ENCODE results near the gene BICDL1.
A peak's percentile ranks its signal among the peaks of the same experiment; 100 is the strongest.

BICDL1 gene

GRCh38 chr12:120086801-120087621 lies 98.0 kb downstream of the BICDL1 start:
- DNase-seq = peak; percentile 100

DNA sequence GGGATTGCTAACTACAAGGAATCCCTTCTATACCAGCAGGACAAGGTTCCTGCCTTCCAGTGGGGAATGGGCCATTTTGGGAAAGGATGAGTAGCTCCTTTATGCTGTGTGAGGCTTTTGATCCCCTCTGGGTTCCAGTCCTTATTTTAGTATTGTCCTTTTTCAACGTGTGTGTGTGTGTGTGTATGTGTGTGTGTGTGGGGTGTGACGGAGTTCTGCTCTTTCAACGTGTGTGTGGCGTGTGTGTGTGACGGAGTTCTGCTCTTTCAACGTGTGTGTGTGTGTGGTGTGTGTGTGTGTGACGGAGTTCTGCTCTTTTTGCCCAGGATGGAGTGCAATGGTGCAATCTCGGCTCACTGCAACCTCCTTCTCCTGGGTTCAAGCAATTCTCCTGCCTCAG lies 100.1 kb downstream of the BICDL1 start:
- no peak for DNase-seq

DNA sequence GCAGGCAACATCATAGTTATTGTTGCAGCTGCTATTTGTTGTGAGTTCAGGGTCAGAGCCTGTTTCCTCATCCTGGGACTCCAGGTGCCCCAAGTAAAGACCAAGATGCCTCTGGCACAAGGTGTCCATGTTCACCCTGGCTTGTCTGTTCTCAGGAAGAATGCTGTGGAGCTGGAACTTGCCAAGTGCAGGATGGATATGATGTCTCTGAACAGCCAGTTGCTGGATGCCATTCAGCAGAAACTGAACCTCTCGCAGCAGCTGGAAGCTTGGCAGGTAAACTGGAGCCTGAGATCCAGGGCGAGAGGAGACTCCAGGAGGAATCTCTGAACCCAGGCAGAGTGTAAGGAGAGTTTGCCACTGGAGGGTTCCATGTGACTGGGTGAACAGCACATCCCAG lies 100.8 kb downstream of the BICDL1 start:
- DNase-seq = no peak

- no peak for DNase-seq
Observed at GRCh38 chr12:120090206-120090605, 101.2 kb downstream of the BICDL1 start.

DNA sequence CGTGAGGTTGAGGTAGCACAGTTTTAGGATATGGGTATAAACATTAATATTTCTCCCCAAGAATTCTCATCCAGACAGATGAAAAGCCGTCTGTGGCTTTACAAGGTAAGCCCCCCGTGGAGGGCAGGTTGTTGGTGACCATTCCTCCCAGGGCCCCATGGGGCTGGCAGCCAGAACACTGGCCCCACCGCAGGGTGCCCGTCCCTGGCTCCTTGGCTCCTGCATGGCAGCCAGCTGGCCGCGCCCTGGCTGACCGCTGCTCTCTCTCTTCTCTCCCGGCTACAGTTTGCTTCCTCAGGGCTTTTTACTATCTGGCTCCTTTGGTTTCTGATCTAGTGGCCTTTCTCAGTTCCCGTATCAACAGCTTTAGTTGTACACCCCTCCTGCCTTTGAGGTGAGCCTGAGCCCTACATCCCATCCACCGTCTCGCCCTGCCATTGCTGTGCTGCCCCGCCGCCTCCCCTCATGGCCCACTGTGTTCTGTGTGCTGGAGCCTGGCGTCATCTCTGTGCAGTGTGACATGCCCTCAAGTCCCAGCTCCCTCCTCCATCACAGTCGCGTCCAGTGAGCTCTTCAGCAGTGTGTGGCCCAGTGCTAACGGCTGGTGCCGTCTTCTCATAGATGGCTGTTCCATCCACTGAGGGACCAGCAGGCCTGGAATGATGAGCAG lies 101.7 kb downstream of the BICDL1 start:
- DNase-seq = no peak

GRCh38 chr12:120091371-120092090 lies 102.5 kb downstream of the BICDL1 start:
- no peak for DNase-seq

- DNase-seq = no peak
Observed at GRCh38 chr12:120092551-120093335, 103.7 kb downstream of the BICDL1 start.

DNA sequence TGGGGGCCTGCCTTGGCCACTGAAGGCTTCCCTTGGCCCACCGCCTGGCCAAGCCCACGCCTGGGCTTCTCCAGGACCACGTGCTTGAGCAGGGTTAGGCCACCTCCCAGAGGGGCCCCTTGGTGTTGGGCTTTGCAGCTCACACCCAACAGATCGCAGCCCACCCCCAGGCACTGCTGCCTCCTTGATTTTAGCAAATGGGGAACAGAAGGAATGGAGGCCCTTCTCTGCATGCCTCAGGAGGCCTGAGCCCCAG lies 104.2 kb downstream of the BICDL1 start:
- no peak for DNase-seq

DNA sequence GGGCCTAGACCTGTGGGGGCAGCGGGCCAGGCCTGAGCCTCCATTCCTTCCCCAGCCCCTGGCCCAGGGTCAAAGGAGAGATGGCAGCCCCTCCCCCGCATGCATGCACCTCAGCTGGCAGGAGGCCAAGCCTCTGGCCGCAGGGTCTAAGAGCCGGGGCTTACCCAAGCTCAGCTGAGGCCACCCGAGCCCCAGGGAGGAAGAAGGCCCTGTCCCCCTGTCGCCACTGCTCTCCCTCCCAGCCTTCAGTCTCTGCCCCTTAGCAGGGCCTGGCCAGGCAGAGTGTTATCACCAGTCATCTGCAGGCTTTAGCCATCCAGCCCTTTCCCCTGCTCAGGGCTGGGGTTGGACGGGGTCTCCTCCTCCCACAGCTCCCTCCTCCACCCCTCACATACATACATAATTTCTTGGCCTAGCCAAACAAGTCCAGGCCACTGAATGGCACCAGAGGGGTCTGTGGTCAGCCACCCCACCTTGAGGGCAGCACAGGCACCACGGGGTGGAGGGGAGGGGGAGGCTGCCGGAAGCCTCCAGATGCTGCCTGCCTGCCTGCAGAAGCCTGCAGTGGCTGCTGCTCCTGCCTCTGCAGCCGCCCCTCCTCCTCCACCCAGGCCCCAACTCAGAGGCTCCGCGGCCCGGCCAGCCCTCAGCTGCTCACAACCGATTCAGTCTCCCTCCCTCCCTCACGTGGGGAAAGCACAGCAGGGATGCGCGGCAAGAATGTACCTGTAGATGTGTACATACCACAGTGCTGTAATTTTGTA lies 104.7 kb downstream of the BICDL1 start:
- DNase-seq = no peak

- DNase-seq = peak; percentile 43
Observed at GRCh38 chr12:120094485-120094884, 105.4 kb downstream of the BICDL1 start.

GRCh38 chr12:120095331-120095730 lies 106.3 kb downstream of the BICDL1 start:
- no peak for DNase-seq

GRCh38 chr12:120095736-120096135 lies 106.7 kb downstream of the BICDL1 start:
- no peak for DNase-seq

DNA sequence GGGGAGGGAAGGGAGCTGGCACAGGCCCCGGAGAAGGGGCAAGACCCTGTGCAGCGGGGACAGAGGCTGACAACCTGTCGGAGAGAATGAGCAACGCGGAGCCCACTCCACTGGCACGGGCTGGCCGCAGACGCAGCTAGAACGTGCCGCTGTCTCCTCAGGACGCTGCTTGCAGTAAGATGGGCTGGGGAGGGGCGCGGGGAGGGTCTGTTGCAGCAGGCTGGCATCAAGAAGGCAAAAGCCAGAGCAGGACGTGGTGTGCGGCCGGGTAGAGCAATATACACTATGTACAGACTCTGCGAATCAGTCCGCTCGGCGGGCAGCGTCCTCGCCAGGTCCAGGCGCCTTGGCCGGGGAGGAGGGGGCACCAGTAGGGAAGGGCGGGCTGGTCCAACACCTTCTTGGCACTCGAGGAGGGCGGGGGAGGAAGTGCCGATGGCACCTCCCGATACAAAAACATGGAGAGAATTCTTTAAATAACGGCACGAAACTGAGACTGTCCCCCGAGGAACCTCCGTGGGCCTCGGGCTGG lies 107.7 kb downstream of the BICDL1 start:
- DNase-seq = no peak

GRCh38 chr12:120098756-120099470 lies 109.9 kb downstream of the BICDL1 start:
- no peak for DNase-seq

DNA sequence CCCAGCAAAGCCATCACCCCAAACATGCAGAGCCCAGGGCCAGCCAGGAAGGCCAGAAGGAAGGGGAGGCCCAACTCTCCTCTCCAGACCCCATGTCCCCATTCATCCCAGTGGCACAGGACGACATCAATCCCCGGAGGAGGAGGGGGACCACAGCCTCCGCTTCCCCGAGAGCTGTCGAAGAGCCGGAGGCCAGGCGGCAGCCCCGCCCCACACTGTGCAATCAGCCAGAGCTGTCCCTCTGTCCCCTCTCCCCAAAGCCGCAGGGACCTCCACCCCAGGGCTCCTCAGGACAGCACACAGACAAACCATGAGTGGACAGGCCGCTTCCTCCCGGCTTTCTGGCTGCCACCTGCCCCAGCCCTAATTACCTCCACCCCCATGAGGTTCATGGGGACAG lies 110.7 kb downstream of the BICDL1 start:
- DNase-seq = no peak

GRCh38 chr12:120100630-120101029 lies 111.6 kb downstream of the BICDL1 start:
- DNase-seq = peak; percentile 87

DNA sequence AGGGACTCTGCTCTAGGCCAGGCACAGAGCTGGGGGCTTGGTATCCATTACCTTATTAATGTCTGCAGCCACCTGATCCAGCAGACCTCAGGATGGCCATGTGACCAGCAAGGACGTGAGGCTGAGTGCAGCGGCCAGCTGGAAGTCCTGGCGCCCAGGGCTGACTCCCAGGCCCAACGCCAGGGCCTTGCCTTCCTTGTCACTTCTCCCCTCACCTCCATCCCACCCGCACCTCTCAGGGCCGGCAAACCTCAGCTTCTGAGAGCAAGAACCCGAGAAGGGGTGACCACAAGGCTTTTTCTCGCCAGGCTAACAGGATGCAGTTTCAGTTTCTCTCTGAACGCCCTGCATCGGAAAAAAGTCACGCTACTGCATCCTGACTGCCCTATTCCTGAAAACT lies 112.1 kb downstream of the BICDL1 start:
- no peak for DNase-seq

GRCh38 chr12:120101617-120102016 lies 112.6 kb downstream of the BICDL1 start:
- DNase-seq = no peak

DNA sequence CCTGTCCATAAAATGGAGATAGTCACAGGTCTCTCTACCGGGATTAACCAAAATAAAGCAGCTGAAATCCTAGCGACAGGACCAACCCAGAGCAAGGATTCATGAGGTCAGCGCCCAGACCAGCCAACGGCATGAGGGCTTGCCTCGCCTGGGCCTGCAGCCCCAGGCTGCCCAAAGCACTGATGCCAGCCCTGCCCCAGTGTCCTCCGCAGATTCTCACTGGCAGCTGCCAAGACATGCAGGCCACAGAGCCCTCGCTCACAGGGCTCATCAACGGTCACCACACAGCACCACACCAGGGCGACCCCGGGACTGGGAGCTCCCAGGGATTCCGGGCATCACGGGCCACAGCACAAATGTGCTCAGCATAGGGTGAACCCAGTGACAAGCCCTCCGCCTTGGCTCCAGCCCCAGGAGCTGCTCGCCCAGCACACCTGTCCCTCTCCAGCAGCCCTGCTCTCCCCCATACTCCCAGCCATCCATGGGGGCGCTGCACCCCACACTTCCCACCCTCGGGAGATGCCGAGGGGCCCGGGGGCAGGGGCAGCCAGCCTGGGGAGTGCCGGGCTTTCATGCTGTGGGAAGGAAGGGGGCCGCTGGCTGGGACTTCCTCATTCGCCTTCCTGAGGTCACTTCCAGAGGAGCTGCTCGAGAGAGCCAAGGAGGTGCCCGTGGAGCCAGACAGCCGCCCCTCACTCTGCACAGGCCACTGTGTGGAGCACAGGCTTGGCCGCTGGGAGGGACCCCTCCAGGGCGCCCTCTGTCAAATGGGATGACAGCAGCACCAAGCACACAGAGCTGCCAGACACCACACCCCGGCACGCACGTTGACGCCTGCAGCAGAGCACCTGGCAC lies 113.4 kb downstream of the BICDL1 start:
- DNase-seq = no peak

DNA sequence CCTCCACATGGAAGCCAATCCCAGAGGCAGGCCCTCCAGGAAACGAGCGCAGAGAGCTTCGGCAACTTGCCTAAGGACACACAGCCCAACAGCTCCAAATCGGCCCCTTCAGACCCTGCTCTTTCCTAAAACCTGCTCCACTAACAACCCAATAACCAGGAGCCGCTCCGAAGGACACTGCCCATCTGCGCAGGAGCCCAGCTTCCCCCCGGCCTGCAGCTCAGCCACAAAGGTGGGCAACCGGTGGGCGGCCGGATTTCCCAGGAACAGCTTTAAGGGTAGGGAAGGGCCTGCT lies 114.0 kb downstream of the BICDL1 start:
- DNase-seq = no peak

DNA sequence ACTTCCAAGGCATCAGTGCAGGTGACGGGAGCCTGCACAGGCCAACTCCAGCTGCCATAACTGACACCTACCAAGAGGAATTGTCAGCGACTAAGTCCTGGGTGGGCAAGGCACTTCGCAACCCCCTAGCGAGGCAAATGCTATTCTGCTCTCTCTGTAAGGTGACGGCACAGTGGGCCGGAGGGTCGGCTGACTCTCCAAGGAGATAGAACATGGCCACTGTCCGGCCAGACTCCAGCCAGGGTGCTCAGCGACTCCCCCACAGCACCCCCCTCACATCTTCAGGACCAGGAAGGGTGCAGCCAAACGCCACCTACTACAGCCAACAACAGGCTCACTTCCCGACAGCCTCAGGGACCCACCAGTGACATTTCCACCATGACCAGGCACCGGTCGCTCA lies 114.3 kb downstream of the BICDL1 start:
- no peak for DNase-seq
